K562 (cell line): ENCODE measurements around the gene S100A4. TPM values are rescaled to one million over a fixed set of nuclear protein-coding genes. Genes with fewer than 3 reads are reported as not detected.

Experiments
- BHLHE40 ChIP-seq: IDR thresholded peaks from 2 replicates; pipeline ENCODE4 v1.6.1; 2011; ENCODE audit warnings: low read length, improper control_type of control experiment
- E2F6 ChIP-seq, 2 experiments: IDR thresholded peaks; 2 replicates each; pipeline ENCODE4 v1.6.1; 2011; ENCODE audit warnings: borderline replicate concordance in 1 of 2, control low read depth in 1 of 2, low read depth in 1 of 2, low read length in 1 of 2, mild to moderate bottlenecking in 1 of 2, mixed read lengths in 1 of 2, moderate library complexity in 1 of 2; ENCODE audit not compliant: insufficient read depth in 1 of 2, insufficient read length in 1 of 2, poor library complexity in 1 of 2, severe bottlenecking in 1 of 2; ENCODE audit errors: extremely low read depth in 1 of 2
- HMGXB4 ChIP-seq: sonication (generic); formaldehyde crosslinking; IDR thresholded peaks from 2 replicates; pipeline ENCODE4 v1.8.1; 2023; ENCODE audit warnings: mild to moderate bottlenecking, missing genetic modification reagents
- MAX ChIP-seq: sonication (generic); formaldehyde crosslinking; IDR thresholded peaks from 2 replicates; pipeline ENCODE4 v1.9.0; 2022; ENCODE audit warnings: mild to moderate bottlenecking, missing genetic modification reagents
- POLR2G ChIP-seq: fragments of 200-400 bp; formaldehyde crosslinking; IDR thresholded peaks from 2 replicates; pipeline ENCODE4 v1.6.1; 2017; ENCODE audit warnings: low read depth, mild to moderate bottlenecking, antibody characterized with exemption, low read length, moderate library complexity
- ZNF592 ChIP-seq: fragments of 450-650 bp; IDR thresholded peaks from 2 replicates; pipeline ENCODE4 v1.6.1; 2017; ENCODE audit warnings: antibody characterized with exemption, mild to moderate bottlenecking
- polyA plus RNA-seq, 8 experiments: library from polyadenylated mRNA; depleted of rRNA in 4 of 8; stranded (reverse) in 5 of 8; unstranded in 3 of 8; fragments of >200 nt; fragmentation: Nextera tagmentation in 2 of 8; fragmentation: Illumina TruSeq in 1 of 8; extraction: Ambion mirVana in 2 of 8; extraction: Trizol in 1 of 8; gene quantifications; 2 replicates each; pipeline versions ENCODE4 v1.2.1 to v1.2.3, GENCODE V29; 2011 to 2014; ENCODE audit warnings: inconsistent platforms in 1 of 8, missing spikeins in 1 of 8
- total RNA-seq, 7 experiments: library from RNA; depleted of rRNA in 6 of 7; stranded (reverse); fragments of >200 nt in 6 of 7; fragmentation: Illumina TruSeq in 2 of 7; extraction: Trizol in 2 of 7; gene quantifications; 2 replicates each; pipeline versions ENCODE4 v1.2.1 to v1.2.3, GENCODE V29; 2011 to 2021; ENCODE audit warnings: low replicate concordance in 1 of 7

S100A4 gene
- total and polyA plus RNA-seq, 9 of the 15 experiments (the other 6 are each of a cell fraction or from before 2014, with no cell fraction given), result 3.7 to 20.1 (median 11.2) TPM

GRCh38 chr1:153536012-153536670 lies 9.5 kb downstream of the S100A4 start (continued):
- TF ChIP-seq HMGXB4 (CRISPR knock-in tag) (no peak), ZNF592 (peak; percentile 62; the same call in 1 of the 2 replicates), POLR2G (peak; percentile 44; the same call in 1 of the 2 replicates), MAX (0 out of 2 replicates have a peak, but pooled peaks have one; percentile 19), BHLHE40 (peak; percentile 31; the same call in 1 of the 2 replicates), E2F6 (IDR thresholded peaks at IDR 0.05; ENCODE audit: borderline replicate concordance in 1 of 2, extremely low read depth in 1 of 2, insufficient read depth in 1 of 2, insufficient read length in 1 of 2, low read depth in 1 of 2, low read length in 1 of 2, poor library complexity in 1 of 2, severe bottlenecking in 1 of 2) (peak in 1 of 2 experiments; percentile 10)
